ENCODE measurements around the gene SRF. TPM values are rescaled to one million over a fixed set of nuclear protein-coding genes. Genes with fewer than 3 reads are reported as not detected.
A peak's percentile ranks its signal among the peaks of the same experiment; 100 is the strongest.

Gene SRF
- total RNA-seq, 4 donors from 2014 or later, result 23.1 to 29.7 (median 26.4) TPM

DNA sequence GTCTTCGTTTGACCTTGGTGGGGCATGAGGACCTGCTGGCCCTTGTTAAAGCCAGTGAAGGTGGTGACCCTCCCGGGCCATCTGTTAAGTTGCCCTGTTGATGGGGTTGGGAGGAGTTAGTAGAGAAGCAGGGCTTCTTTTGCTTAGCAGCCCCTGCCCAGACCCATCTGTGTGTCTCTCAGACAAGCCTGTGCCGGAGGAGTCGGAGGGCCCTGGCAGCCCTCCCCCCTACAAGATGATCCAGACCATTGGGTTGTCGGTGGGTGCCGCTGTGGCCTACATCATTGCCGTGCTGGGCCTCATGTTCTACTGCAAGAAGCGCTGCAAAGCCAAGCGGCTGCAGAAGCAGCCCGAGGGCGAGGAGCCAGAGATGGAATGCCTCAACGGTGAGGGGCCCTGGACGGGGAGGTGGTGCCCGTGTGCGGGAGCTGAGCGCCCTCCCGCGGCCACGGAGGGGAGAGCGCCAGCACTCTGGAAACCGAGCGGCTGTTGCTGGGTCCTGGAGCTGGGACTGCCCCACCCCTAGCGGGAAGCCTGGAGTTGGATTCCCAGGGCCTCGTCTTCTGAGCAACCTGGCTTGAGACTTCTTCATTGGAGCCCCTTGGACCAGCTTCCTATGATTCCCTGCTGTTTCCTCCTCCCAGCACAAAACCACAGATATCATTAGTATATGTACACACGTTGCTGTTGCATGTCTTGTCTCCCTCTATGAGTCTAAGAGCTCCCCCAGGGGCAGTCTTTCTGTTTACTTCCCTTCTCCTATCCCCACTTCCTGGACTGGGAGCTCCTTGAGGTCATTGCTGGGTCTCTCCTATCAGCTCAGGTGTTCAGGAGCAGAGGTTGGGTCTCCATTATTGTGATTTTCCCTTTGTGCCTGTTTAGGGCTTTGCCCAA is 27.6 kb upstream of the SRF start:
- peak; percentile 57 to 88 (median 85) for DNase-seq
- peak in 1 of 2 donors; percentile 8 for TF ChIP-seq POLR2A (IDR thresholded peaks at IDR 0.05)
- TF ChIP-seq, protein P1, sequence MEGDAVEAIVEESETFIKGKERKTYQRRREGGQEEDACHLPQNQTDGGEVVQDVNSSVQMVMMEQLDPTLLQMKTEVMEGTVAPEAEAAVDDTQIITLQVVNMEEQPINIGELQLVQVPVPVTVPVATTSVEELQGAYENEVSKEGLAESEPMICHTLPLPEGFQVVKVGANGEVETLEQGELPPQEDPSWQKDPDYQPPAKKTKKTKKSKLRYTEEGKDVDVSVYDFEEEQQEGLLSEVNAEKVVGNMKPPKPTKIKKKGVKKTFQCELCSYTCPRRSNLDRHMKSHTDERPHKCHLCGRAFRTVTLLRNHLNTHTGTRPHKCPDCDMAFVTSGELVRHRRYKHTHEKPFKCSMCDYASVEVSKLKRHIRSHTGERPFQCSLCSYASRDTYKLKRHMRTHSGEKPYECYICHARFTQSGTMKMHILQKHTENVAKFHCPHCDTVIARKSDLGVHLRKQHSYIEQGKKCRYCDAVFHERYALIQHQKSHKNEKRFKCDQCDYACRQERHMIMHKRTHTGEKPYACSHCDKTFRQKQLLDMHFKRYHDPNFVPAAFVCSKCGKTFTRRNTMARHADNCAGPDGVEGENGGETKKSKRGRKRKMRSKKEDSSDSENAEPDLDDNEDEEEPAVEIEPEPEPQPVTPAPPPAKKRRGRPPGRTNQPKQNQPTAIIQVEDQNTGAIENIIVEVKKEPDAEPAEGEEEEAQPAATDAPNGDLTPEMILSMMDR (IDR thresholded peaks at IDR 0.05), result peak; percentile 70 to 93 (median 90)
- no peak overlapping the region for H3K4me3 ChIP-seq
- peaks cover 0 to 9% (median 6%) of the 10 kb centered on the region in 4 donors for H3K4me1 ChIP-seq
- no peaks in the 10 kb centered on the region for H3K27me3 ChIP-seq
- no peaks in the 10 kb centered on the region for H3K36me3 ChIP-seq
- H3K9me3 ChIP-seq, result no peaks in the 10 kb centered on the region
- peak overlapping the region in 1 of 4 donors; percentile 20 for H3K27ac ChIP-seq

DNA sequence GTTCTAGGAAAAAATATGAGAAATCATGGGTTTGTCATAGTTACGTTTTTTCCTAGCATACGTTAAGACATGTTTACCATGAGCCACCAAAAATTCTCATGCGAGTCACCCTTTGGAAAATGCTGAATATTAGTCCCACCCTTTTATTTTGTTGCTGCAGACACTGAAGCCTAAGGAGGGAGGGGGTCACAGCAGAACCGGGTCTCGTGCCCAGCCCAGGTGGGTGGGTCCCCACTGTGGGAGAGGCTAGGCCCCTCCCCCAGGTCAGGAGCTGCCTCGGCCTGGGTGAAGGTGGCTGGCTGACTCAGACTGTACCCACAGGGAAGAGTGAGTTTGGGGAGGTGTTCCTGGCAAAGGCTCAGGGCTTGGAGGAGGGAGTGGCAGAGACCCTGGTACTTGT is 26.2 kb upstream of the SRF start:
- H3K27me3 ChIP-seq, result no peaks in the 10 kb centered on the region
- no peaks in the 10 kb centered on the region for H3K9me3 ChIP-seq
- H3K27ac ChIP-seq, result no peak overlapping the region
- no peak for DNase-seq
- TF ChIP-seq, protein P1 (IDR thresholded peaks at IDR 0.05), result no peak
- no peak for TF ChIP-seq POLR2A (IDR thresholded peaks at IDR 0.05)
- H3K4me3 ChIP-seq, result no peak overlapping the region
- H3K4me1 ChIP-seq, result peaks cover 0 to 9% (median 6%) of the 10 kb centered on the region in 4 donors
- no peaks in the 10 kb centered on the region for H3K36me3 ChIP-seq

DNA sequence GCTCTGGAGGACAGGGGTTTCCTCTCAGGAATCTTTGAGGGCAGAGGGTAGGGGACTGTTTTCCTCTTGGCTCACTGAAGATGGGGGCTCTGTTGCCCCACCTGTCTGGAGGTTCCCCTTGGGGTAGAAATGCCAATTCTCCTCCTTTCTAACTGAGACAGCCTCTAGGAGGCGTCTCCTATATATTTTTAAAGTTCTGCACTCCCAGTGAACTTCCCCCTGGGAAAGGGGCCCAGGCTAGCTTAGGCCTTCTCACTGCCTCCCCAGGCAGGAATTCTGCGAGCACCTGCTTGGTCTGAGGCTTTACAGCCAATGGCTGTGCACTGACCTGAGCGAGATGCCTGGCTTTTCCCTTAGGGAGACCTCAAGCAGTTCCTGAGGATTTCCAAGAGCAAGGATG is 24.8 kb upstream of the SRF start:
- TF ChIP-seq, protein P1 (IDR thresholded peaks at IDR 0.05), result no peak
- TF ChIP-seq POLR2A (IDR thresholded peaks at IDR 0.05), result no peak
- Histone ChIP-seq H3K36me3 (no peaks in the 10 kb centered on the region), H3K9me3 (no peaks in the 10 kb centered on the region), H3K4me1 (peaks cover 0 to 9% (median 6%) of the 10 kb centered on the region in 4 donors), H3K27ac (no peak overlapping the region), H3K4me3 (no peak overlapping the region), H3K27me3 (no peaks in the 10 kb centered on the region)
- DNase-seq, result no peak

- Histone ChIP-seq H3K9me3 (no peaks in the 10 kb centered on the region), H3K4me3 (no peak overlapping the region), H3K36me3 (no peaks in the 10 kb centered on the region), H3K27me3 (no peaks in the 10 kb centered on the region), H3K4me1 (peaks cover 0 to 9% (median 6%) of the 10 kb centered on the region in 4 donors), H3K27ac (no peak overlapping the region)
- no peak for DNase-seq
- TF ChIP-seq, protein P1 (IDR thresholded peaks at IDR 0.05), result no peak
- no peak for TF ChIP-seq POLR2A (IDR thresholded peaks at IDR 0.05)
These were observed 24.1 kb upstream of the SRF start for GRCh38 chr6:43146709-43147688.

GRCh38 chr6:43147691-43148477 is 23.2 kb upstream of the SRF start:
- Histone ChIP-seq H3K4me3 (no peak overlapping the region), H3K36me3 (no peaks in the 10 kb centered on the region), H3K27me3 (no peaks in the 10 kb centered on the region), H3K9me3 (no peaks in the 10 kb centered on the region), H3K4me1 (peaks cover 0 to 9% (median 6%) of the 10 kb centered on the region in 4 donors), H3K27ac (no peak overlapping the region)
- DNase-seq, result no peak
- TF ChIP-seq, protein P1 (IDR thresholded peaks at IDR 0.05), result no peak
- no peak for TF ChIP-seq POLR2A (IDR thresholded peaks at IDR 0.05)
